Esophagus squamous epithelium (tissue), 5 donors: ENCODE measurements around the gene PANK1. TPM values are rescaled to one million over a fixed set of nuclear protein-coding genes. Genes with fewer than 3 reads are reported as not detected.

Experiments
- DNase-seq: peaks from one replicate; lab custom pipeline; 2025; lab: John Stamatoyannopoulos, UW
- H3K27ac ChIP-seq, 4 donors: fragments of 200-600 bp; sonication (generic); one replicate each; pipeline ENCODE4 v1.5.1; 2016 to 2019; ENCODE audit warnings: mild to moderate bottlenecking in 1 of 4
- H3K27me3 ChIP-seq, 4 donors: fragments of 200-600 bp; sonication (generic); 1 replicate in 3 of 4; 2 replicates in 1 of 4; pipeline versions ENCODE4 v1.5.1 to v1.6.0; 2017 to 2021; ENCODE audit warnings: antibody characterized with exemption in 1 of 4
- H3K36me3 ChIP-seq, 3 donors: fragments of 200-600 bp; sonication (generic); one replicate each; pipeline ENCODE4 v1.5.1; 2016 to 2019
- H3K4me1 ChIP-seq, 3 donors: fragments of 200-600 bp; sonication (generic); one replicate each; pipeline ENCODE4 v1.5.1; 2017 to 2019
- H3K4me3 ChIP-seq, 4 donors: fragments of 200-600 bp; sonication (generic); 1 replicate in 3 of 4; 2 replicates in 1 of 4; pipeline ENCODE4 v1.5.1; 2016 to 2019; ENCODE audit warnings: mild to moderate bottlenecking in 2 of 4, moderate library complexity in 1 of 4
- H3K9me3 ChIP-seq, 3 donors: fragments of 200-600 bp; sonication (generic); one replicate each; pipeline ENCODE4 v1.5.1; 2016 to 2019
- CTCF ChIP-seq, 6 experiments: fragments of 450-650 bp in 4 of 6; fragments of 200-600 bp in 2 of 6; sonication (generic) in 2 of 6; IDR thresholded peaks; one replicate each; pipeline ENCODE4 v1.5.1; 2016 to 2019; ENCODE audit warnings: antibody characterized with exemption in 6 of 6, mild to moderate bottlenecking in 4 of 6, moderate library complexity in 4 of 6
- POLR2A ChIP-seq, 4 donors: fragments of 450-650 bp; IDR thresholded peaks; one replicate each; pipeline ENCODE4 v1.6.1; 2017; ENCODE audit warnings: antibody characterized with exemption in 4 of 4, mild to moderate bottlenecking in 4 of 4, moderate library complexity in 3 of 4
- WGBS, 2 donors: methylation state at CpG; one replicate each; pipeline ENCODE4 v1.1.5; 2018; 5-methylcytosine and 5-hydroxymethylcytosine counted together
- intact Hi-C: fragments of 100-400 bp; cut with DNase I; formaldehyde crosslinking; loops from one replicate; pipeline ENCODE4 v1.15.0; 2022
- small RNA-seq, 4 donors: library from RNA; depleted of rRNA; stranded (forward); fragments of <200 nt; gene quantifications; one replicate each; pipeline ENCODE3, GENCODE V24; 2016
- total RNA-seq, 4 donors: library from RNA; depleted of rRNA; stranded (reverse); fragments of >200 nt; gene quantifications; one replicate each; pipeline ENCODE4 v1.1.0, GENCODE V29; 2016
- donor health status: DM: yes; HTN: yes; CAD: no.

The PANK1 gene
- total RNA-seq, 4 donors from 2014 or later = 5.8 to 12.6 (median 7.9) TPM

DNA sequence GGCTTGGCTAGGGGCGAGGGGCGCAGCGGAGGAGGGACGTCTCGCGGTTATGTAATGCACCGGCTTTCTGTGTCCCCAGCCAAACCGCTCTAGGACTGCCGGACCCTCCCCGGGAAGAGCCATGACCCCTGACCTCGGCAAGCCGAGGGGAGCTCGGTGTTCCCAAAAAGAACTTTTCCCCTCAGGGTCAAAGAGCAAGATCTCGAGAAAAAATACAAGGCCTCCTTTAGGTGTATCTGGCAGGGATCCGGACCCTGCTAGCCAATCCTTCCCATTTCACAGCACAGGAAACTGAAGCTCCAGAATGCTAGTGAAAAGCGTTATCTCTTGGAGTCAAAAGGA lies 109.1 kb downstream of the PANK1 start:
- H3K27me3 ChIP-seq = peaks cover 0 to 91% (median 6%) of the 10 kb centered on the region in 4 donors
- WGBS, 2 donors = 37 to 38% methylated on average over 8 of the region's 16 CpGs
- no peaks in the 10 kb centered on the region for H3K36me3 ChIP-seq
- no peak for TF ChIP-seq CTCF (IDR thresholded peaks at IDR 0.05)
- no peak for TF ChIP-seq POLR2A (IDR thresholded peaks at IDR 0.05)
- H3K9me3 ChIP-seq = no peaks in the 10 kb centered on the region
- H3K4me1 ChIP-seq = peaks cover 8 to 23% (median 11%) of the 10 kb centered on the region in 3 donors
- H3K27ac ChIP-seq = no peak overlapping the region
- intact Hi-C loops = no loop called here
- no peak for DNase-seq
- peak overlapping the region in 3 of 4 donors; percentile 24 to 66 (median 47) for H3K4me3 ChIP-seq

DNA sequence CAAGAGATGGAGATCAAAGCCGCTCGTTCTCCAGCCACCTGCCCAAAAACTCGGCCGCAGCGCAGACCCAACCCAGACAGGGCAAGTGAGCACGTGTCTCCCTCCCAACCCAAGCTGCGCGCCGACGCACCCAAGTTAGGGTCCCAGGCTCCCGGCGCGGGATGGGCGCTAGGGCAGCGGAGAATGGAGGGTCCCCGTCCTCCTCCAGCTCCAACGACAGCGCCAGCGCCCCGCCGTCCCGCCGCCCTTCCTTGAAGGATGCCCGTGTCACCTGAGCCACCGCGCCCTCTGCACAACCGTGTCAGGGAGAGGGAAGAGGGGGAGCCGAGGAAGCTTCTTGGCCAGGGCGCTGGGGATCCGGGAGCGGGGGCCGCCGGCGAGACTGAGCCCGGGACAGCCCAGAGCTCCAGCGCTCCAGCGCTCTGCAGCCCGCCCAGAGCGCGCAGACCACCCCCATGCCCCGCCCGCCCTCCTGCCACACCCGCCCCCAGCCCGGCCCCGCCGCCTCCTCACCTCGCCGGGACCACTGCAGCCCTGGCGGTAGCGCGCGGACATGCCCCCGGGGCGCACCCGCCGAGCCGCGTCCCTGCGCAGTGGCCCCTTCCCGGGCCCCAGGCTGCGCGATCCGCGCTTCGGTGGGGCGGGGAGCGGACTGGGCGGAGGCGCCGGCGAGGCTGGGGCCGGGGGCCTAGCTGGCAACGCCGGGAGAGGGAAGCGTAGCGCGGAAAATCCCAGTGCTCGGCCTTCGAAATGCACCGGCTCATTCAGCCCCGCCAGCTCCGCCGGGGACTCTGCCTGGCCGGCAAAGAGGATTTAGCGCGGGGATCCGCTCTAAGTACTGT lies 109.7 kb downstream of the PANK1 start, which contains the start of gene SLC16A12:
TSS of gene SLC16A12 (minus strand) at position 424 of the 842 bp plus-strand sequence. CDS start 73,016 bp downstream, outside the sequence.
- Histone ChIP-seq H3K4me3 (peak within 1 kb of the TSS; percentile 23 to 66 (median 36)), H3K27ac (no peak within 1 kb of the TSS), H3K9me3 (no peaks in the 10 kb centered on the region), H3K36me3 (no peaks in the 10 kb centered on the region), H3K4me1 (peaks cover 8 to 23% (median 11%) of the 10 kb centered on the region in 3 donors), H3K27me3 (peaks cover 0 to 88% (median 6%) of the 10 kb centered on the region in 4 donors)
- 4 to 8% methylated on average over 2 to 13 of the region's 87 CpGs for WGBS, 2 donors
- no peak for TF ChIP-seq CTCF (IDR thresholded peaks at IDR 0.05)
- intact Hi-C loops = no loop called here
- no peak for DNase-seq

DNA sequence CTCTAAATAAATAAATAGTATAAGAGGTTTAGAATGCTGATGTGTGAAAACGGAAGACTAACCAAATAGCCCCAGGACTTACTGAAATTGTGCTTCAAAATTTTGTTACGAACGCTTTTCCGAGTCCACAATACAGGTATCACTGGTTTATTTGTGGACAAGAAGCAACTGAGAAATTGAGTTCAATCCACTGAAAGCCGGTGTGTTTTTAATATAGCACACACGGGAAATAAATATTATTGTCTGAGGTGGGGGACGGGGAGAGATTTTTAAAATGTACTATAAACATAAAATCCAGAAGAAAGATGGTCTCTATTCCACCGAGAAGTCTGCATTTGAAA lies 110.2 kb downstream of the PANK1 start:
- Histone ChIP-seq H3K36me3 (no peaks in the 10 kb centered on the region), H3K4me1 (peaks cover 8 to 23% (median 11%) of the 10 kb centered on the region in 3 donors), H3K27ac (no peak overlapping the region), H3K4me3 (peak overlapping the region; percentile 23 to 66 (median 36)), H3K27me3 (peaks cover 0 to 82% (median 6%) of the 10 kb centered on the region in 4 donors), H3K9me3 (no peaks in the 10 kb centered on the region)
- TF ChIP-seq POLR2A (IDR thresholded peaks at IDR 0.05) (no peak), CTCF (IDR thresholded peaks at IDR 0.05) (no peak)
- intact Hi-C loops = no loop called here
- 18 to 21% methylated on average over 8 of the region's 8 CpGs for WGBS, 2 donors
- no peak for DNase-seq

Small RNA genes lying within 50 kb of the gene (small RNA-seq; reads per million reads assigned to genes)
- 9.9 to 17.1 (median 13.6) reads per million in 4 donors for gene MIR107

Other genes with a start within 250 kb of the PANK1 start
- gene IFIT5, start 230.7 kb downstream of the PANK1 start, total RNA-seq = 10 to 100 TPM in 1 of 4 donors, 1 to 10 TPM in 3; 4.2 to 12.4 (median 6.5) TPM
- 1 to 10 TPM in 1 of 4 donors, under 1 TPM in 2, not detected in 1; 0.18 to 1.3 (median 0.23) TPM for gene SLC16A12, start 109.6 kb downstream of the PANK1 start, total RNA-seq
- gene KIF20B, start 56.3 kb upstream of the PANK1 start, total RNA-seq = 10 to 100 TPM in 1 of 4 donors, 1 to 10 TPM in 3; 4.2 to 13.4 (median 8.6) TPM